ENCODE results near the gene ID2. TPM values are rescaled to one million over a fixed set of nuclear protein-coding genes. Genes with fewer than 3 reads are reported as not detected.

The ID2 gene
- total and polyA plus RNA-seq, 3 experiments from 2014 or later: 162 to 378 (median 165) TPM

- CTCF ChIA-PET: interaction anchor here (1.2 kb wide), 1 partner anchor 11 kb away, joined by 3 read pairs; no protein-coding TSS in a partner anchor
Observed at GRCh38 chr2:8669157-8669817, 12.6 kb upstream of the ID2 start.

GRCh38 chr2:8670580-8670979 lies 11.3 kb upstream of the ID2 start:
- no peaks in the 10 kb centered on the region for H3K4me1 ChIP-seq (ENCODE audit: insufficient read depth, low read length)
- H3K36me3 ChIP-seq (ENCODE audit: insufficient read depth, low read length): no peaks in the 10 kb centered on the region
- peaks cover 3% of the 10 kb centered on the region for H3K9me3 ChIP-seq (ENCODE audit: low read length)
- no peak overlapping the region for H3K27ac ChIP-seq (ENCODE audit: low read depth, low read length)
- Mint-ChIP-seq H3K27ac (no peak overlapping the region), H3K27me3 (peaks cover 9 to 10% of the 10 kb centered on the region in 2 donors), H3K9me3 (peaks cover 13 to 23% (median 19%) of the 10 kb centered on the region in 5 donors), H3K4me1 (peaks cover 0 to 4% (median 0%) of the 10 kb centered on the region in 3 donors), H3K36me3 (peaks cover 0 to 11% (median 4%) of the 10 kb centered on the region in 3 donors), H3K4me3 (no peak overlapping the region)
- no peaks in the 10 kb centered on the region for H3K27me3 ChIP-seq (ENCODE audit: insufficient read depth, low read length, poor library complexity, severe bottlenecking)
- POLR2A ChIA-PET: no interaction called here
- H3K4me3 ChIP-seq (ENCODE audit: low read length): no peak overlapping the region
- no peak for DNase-seq
- CTCF ChIA-PET: interaction anchor here (1.3 kb wide), 1 partner anchor 10 kb away, joined by 3 read pairs; no protein-coding TSS in a partner anchor

More at GRCh38 chr2:8669157-8669817, 12.6 kb upstream of the ID2 start:
- Histone ChIP-seq H3K9me3 (ENCODE audit: low read length) (peaks cover 3% of the 10 kb centered on the region), H3K27ac (ENCODE audit: low read depth, low read length) (no peak overlapping the region), H3K27me3 (ENCODE audit: insufficient read depth, low read length, poor library complexity, severe bottlenecking) (no peaks in the 10 kb centered on the region), H3K4me3 (ENCODE audit: low read length) (no peak overlapping the region), H3K36me3 (ENCODE audit: insufficient read depth, low read length) (no peaks in the 10 kb centered on the region), H3K4me1 (ENCODE audit: insufficient read depth, low read length) (peaks cover 6% of the 10 kb centered on the region)
- Mint-ChIP-seq H3K27me3 (peaks cover 2 to 7% of the 10 kb centered on the region in 2 donors), H3K4me1 (peaks cover 9 to 13% (median 9%) of the 10 kb centered on the region in 3 donors), H3K4me3 (no peak overlapping the region), H3K36me3 (peaks cover 0 to 8% (median 4%) of the 10 kb centered on the region in 3 donors), H3K27ac (no peak overlapping the region), H3K9me3 (peaks cover 8 to 12% (median 10%) of the 10 kb centered on the region in 5 donors)
- DNase-seq: no peak
- POLR2A ChIA-PET: no interaction called here

- DNase-seq: no peak
- Mint-ChIP-seq H3K36me3 (peaks cover 0 to 11% (median 4%) of the 10 kb centered on the region in 3 donors), H3K27me3 (peaks cover 11 to 16% of the 10 kb centered on the region in 2 donors), H3K4me1 (peaks cover 0 to 3% (median under 1%) of the 10 kb centered on the region in 3 donors), H3K9me3 (peaks cover 13 to 23% (median 21%) of the 10 kb centered on the region in 5 donors), H3K4me3 (no peak overlapping the region), H3K27ac (no peak overlapping the region)
- ChIA-PET CTCF (interaction anchor here (1.3 kb wide), 1 partner anchor 10 kb away, joined by 3 read pairs; no protein-coding TSS in a partner anchor), POLR2A (no interaction called here)
- H3K36me3 ChIP-seq (ENCODE audit: insufficient read depth, low read length): no peaks in the 10 kb centered on the region
- H3K4me1 ChIP-seq (ENCODE audit: insufficient read depth, low read length): no peaks in the 10 kb centered on the region
- no peaks in the 10 kb centered on the region for H3K27me3 ChIP-seq (ENCODE audit: insufficient read depth, low read length, poor library complexity, severe bottlenecking)
- H3K4me3 ChIP-seq (ENCODE audit: low read length): no peak overlapping the region
- no peak overlapping the region for H3K27ac ChIP-seq (ENCODE audit: low read depth, low read length)
- H3K9me3 ChIP-seq (ENCODE audit: low read length): peaks cover 3% of the 10 kb centered on the region
Observed at GRCh38 chr2:8671176-8671575, 10.7 kb upstream of the ID2 start.

- no peak for DNase-seq
- Mint-ChIP-seq H3K9me3 (peaks cover 13 to 23% (median 21%) of the 10 kb centered on the region in 5 donors), H3K4me3 (no peak overlapping the region), H3K36me3 (peaks cover 0 to 11% (median 4%) of the 10 kb centered on the region in 3 donors), H3K27me3 (peaks cover 12 to 17% of the 10 kb centered on the region in 2 donors), H3K27ac (peak overlapping the region in 1 of 8 donors; percentile 33), H3K4me1 (peaks cover 0 to 3% (median 2%) of the 10 kb centered on the region in 3 donors)
- H3K36me3 ChIP-seq (ENCODE audit: insufficient read depth, low read length): no peaks in the 10 kb centered on the region
- CTCF ChIA-PET: interaction anchor here (1.3 to 1.4 kb wide), 2 partner anchors 9 to 12 kb away, joined by 3 read pairs; no protein-coding TSS in a partner anchor
- no peak overlapping the region for H3K27ac ChIP-seq (ENCODE audit: low read depth, low read length)
- POLR2A ChIA-PET: no interaction called here
- peaks cover 3% of the 10 kb centered on the region for H3K27me3 ChIP-seq (ENCODE audit: insufficient read depth, low read length, poor library complexity, severe bottlenecking)
- peaks cover under 1% of the 10 kb centered on the region for H3K4me1 ChIP-seq (ENCODE audit: insufficient read depth, low read length)
- H3K9me3 ChIP-seq (ENCODE audit: low read length): peaks cover 3% of the 10 kb centered on the region
- H3K4me3 ChIP-seq (ENCODE audit: low read length): no peak overlapping the region
Observed at GRCh38 chr2:8671802-8672201, 10.1 kb upstream of the ID2 start.

- H3K4me3 Mint-ChIP-seq: no peak overlapping the region
- H3K9me3 ChIP-seq (ENCODE audit: low read length): peaks cover 3% of the 10 kb centered on the region
- H3K36me3 ChIP-seq (ENCODE audit: insufficient read depth, low read length): no peaks in the 10 kb centered on the region
- DNase-seq: no peak
- peaks cover 12% of the 10 kb centered on the region for H3K4me1 ChIP-seq (ENCODE audit: insufficient read depth, low read length)
- H3K27ac ChIP-seq (ENCODE audit: low read depth, low read length): no peak overlapping the region
- peaks cover 0 to 11% (median 4%) of the 10 kb centered on the region in 3 donors for H3K36me3 Mint-ChIP-seq
- no peak overlapping the region for H3K4me3 ChIP-seq (ENCODE audit: low read length)
- no peak overlapping the region for H3K27ac Mint-ChIP-seq
- CTCF ChIA-PET: interaction anchor here (1.4 kb wide), 1 partner anchor 11 kb away, joined by 3 read pairs; no protein-coding TSS in a partner anchor
- H3K27me3 Mint-ChIP-seq: peaks cover 17 to 27% of the 10 kb centered on the region in 2 donors
- POLR2A ChIA-PET: no interaction called here
- H3K9me3 Mint-ChIP-seq: peaks cover 13 to 23% (median 21%) of the 10 kb centered on the region in 5 donors
- H3K4me1 Mint-ChIP-seq: peaks cover 8 to 12% (median 10%) of the 10 kb centered on the region in 3 donors
- H3K27me3 ChIP-seq (ENCODE audit: insufficient read depth, low read length, poor library complexity, severe bottlenecking): peaks cover 12% of the 10 kb centered on the region
Observed at GRCh38 chr2:8672940-8673339, 8.9 kb upstream of the ID2 start.

GRCh38 chr2:8673381-8673780 lies 8.5 kb upstream of the ID2 start:
- Histone ChIP-seq H3K27ac (ENCODE audit: low read depth, low read length) (no peak overlapping the region), H3K9me3 (ENCODE audit: low read length) (peaks cover 3% of the 10 kb centered on the region), H3K4me1 (ENCODE audit: insufficient read depth, low read length) (peaks cover 16% of the 10 kb centered on the region), H3K36me3 (ENCODE audit: insufficient read depth, low read length) (no peaks in the 10 kb centered on the region), H3K4me3 (ENCODE audit: low read length) (no peak overlapping the region), H3K27me3 (ENCODE audit: insufficient read depth, low read length, poor library complexity, severe bottlenecking) (peaks cover 12% of the 10 kb centered on the region)
- Mint-ChIP-seq H3K4me3 (no peak overlapping the region), H3K9me3 (peaks cover 13 to 23% (median 21%) of the 10 kb centered on the region in 5 donors), H3K4me1 (peaks cover 12 to 16% (median 14%) of the 10 kb centered on the region in 3 donors), H3K27me3 (peaks cover 17 to 30% of the 10 kb centered on the region in 2 donors), H3K27ac (no peak overlapping the region), H3K36me3 (peaks cover 0 to 11% (median 4%) of the 10 kb centered on the region in 3 donors)
- no peak for DNase-seq
- ChIA-PET CTCF (no interaction called here), POLR2A (no interaction called here)

- no peak for DNase-seq
- peaks cover 12% of the 10 kb centered on the region for H3K27me3 ChIP-seq (ENCODE audit: insufficient read depth, low read length, poor library complexity, severe bottlenecking)
- POLR2A ChIA-PET: no interaction called here
- peak overlapping the region in 1 of 7 donors; percentile 19 for H3K4me3 Mint-ChIP-seq
- no peaks in the 10 kb centered on the region for H3K36me3 ChIP-seq (ENCODE audit: insufficient read depth, low read length)
- CTCF ChIA-PET: no interaction called here
- H3K27ac Mint-ChIP-seq: no peak overlapping the region
- H3K27ac ChIP-seq (ENCODE audit: low read depth, low read length): no peak overlapping the region
- peaks cover 21% of the 10 kb centered on the region for H3K4me1 ChIP-seq (ENCODE audit: insufficient read depth, low read length)
- H3K4me3 ChIP-seq (ENCODE audit: low read length): no peak overlapping the region
- H3K4me1 Mint-ChIP-seq: peaks cover 16 to 20% (median 19%) of the 10 kb centered on the region in 3 donors
- peaks cover 2 to 11% (median 4%) of the 10 kb centered on the region in 3 donors for H3K36me3 Mint-ChIP-seq
- peaks cover 3% of the 10 kb centered on the region for H3K9me3 ChIP-seq (ENCODE audit: low read length)
- peaks cover 17 to 30% of the 10 kb centered on the region in 2 donors for H3K27me3 Mint-ChIP-seq
- peaks cover 13 to 23% (median 21%) of the 10 kb centered on the region in 5 donors for H3K9me3 Mint-ChIP-seq
Observed at GRCh38 chr2:8674420-8675009, 7.3 kb upstream of the ID2 start.

- ChIA-PET POLR2A (no interaction called here), CTCF (interaction anchor here (0.8 kb wide), 1 partner anchor 9 kb away, joined by 3 read pairs; no protein-coding TSS in a partner anchor)
- peak overlapping the region in 1 of 8 donors; percentile 16 for H3K27ac Mint-ChIP-seq
- Histone ChIP-seq H3K27ac (ENCODE audit: low read depth, low read length) (no peak overlapping the region), H3K4me3 (ENCODE audit: low read length) (no peak overlapping the region), H3K4me1 (ENCODE audit: insufficient read depth, low read length) (peaks cover 31% of the 10 kb centered on the region), H3K9me3 (ENCODE audit: low read length) (peaks cover 3% of the 10 kb centered on the region), H3K27me3 (ENCODE audit: insufficient read depth, low read length, poor library complexity, severe bottlenecking) (peaks cover 12% of the 10 kb centered on the region), H3K36me3 (ENCODE audit: insufficient read depth, low read length) (no peaks in the 10 kb centered on the region)
- DNase-seq: no peak
- H3K4me3 Mint-ChIP-seq: peak overlapping the region in 1 of 7 donors; percentile 67
- H3K9me3 Mint-ChIP-seq: peaks cover 13 to 23% (median 21%) of the 10 kb centered on the region in 5 donors
- peaks cover 25 to 30% (median 29%) of the 10 kb centered on the region in 3 donors for H3K4me1 Mint-ChIP-seq
- peaks cover 2 to 11% (median 4%) of the 10 kb centered on the region in 3 donors for H3K36me3 Mint-ChIP-seq
- peaks cover 17 to 30% of the 10 kb centered on the region in 2 donors for H3K27me3 Mint-ChIP-seq
Observed at GRCh38 chr2:8675543-8675942, 6.3 kb upstream of the ID2 start.
